Gastrocnemius medialis (tissue), 4 donors: ENCODE measurements around the gene RBBP9. TPM values are rescaled to one million over a fixed set of nuclear protein-coding genes. Genes with fewer than 3 reads are reported as not detected.
"Not testable (repeated sequence)": the region's sequence is repeated elsewhere in the genome, so short reads cannot be mapped to it uniquely, and the experiment has no call there.

Source experiments
- ATAC-seq, 2 donors: fragments of 150-250 bp; one replicate each; pipeline ENCODE4 v1.9.1; 2016
- DNase-seq, 2 donors: peaks; one replicate each; pipeline ENCODE4 v3.0.0-alpha.2; 2019
- H3K27ac ChIP-seq, 4 donors: fragments of 200-600 bp; sonication (generic); 1 replicate in 1 of 4; 2 replicates in 3 of 4; pipeline ENCODE4 v1.5.1; 2016 to 2018; ENCODE audit warnings: mild to moderate bottlenecking in 2 of 4, moderate library complexity in 1 of 4
- H3K27me3 ChIP-seq, 3 donors: fragments of 200-600 bp; sonication (generic) in 2 of 3; 1 replicate in 1 of 3; 2 replicates in 2 of 3; pipeline versions ENCODE4 v1.5.1 to v1.6.0; 2016 to 2019; ENCODE audit warnings: mild to moderate bottlenecking in 1 of 3, moderate library complexity in 1 of 3
- H3K36me3 ChIP-seq, 2 donors: fragments of 200-600 bp; sonication (generic) in 1 of 2; one replicate each; pipeline ENCODE4 v1.5.1; 2017 to 2018
- H3K4me1 ChIP-seq, 2 donors: fragments of 200-600 bp; sonication (generic) in 1 of 2; one replicate each; pipeline ENCODE4 v1.5.1; 2016 to 2017; ENCODE audit warnings: mild to moderate bottlenecking in 2 of 2
- H3K4me3 ChIP-seq, 4 donors: fragments of 200-600 bp; sonication (generic) in 3 of 4; 1 replicate in 1 of 4; 2 replicates in 3 of 4; pipeline ENCODE4 v1.5.1; 2016 to 2019; ENCODE audit warnings: mild to moderate bottlenecking in 2 of 4
- H3K9me3 ChIP-seq, 3 donors: fragments of 200-600 bp; sonication (generic) in 2 of 3; 1 replicate in 1 of 3; 2 replicates in 2 of 3; pipeline ENCODE4 v1.5.1; 2016 to 2019
- POLR2A ChIP-seq, 2 donors: fragments of 450-650 bp; IDR thresholded peaks; one replicate each; pipeline ENCODE4 v1.6.1; 2017; ENCODE audit warnings: antibody characterized with exemption in 2 of 2, mild to moderate bottlenecking in 2 of 2, moderate library complexity in 2 of 2
- in situ Hi-C, 4 donors: fragments of 200-750 bp; cut with MboI; loops; one replicate each; pipeline versions ENCODE4 v1.15.0 to v1.8.0; 2017; ENCODE audit warnings: low sequenced_read_pairs in 4 of 4
- intact Hi-C: fragments of 100-400 bp; cut with DNase I; formaldehyde crosslinking; loops from one replicate; pipeline ENCODE4 v1.15.1; 2023; ENCODE audit warnings: low total_unique reads
- total RNA-seq, 4 donors: library from RNA; depleted of rRNA; stranded (reverse); fragments of >200 nt; gene quantifications; one replicate each; pipeline versions ENCODE4 v1.1.0 to v1.2.3, GENCODE V29; 2016
- TF ChIP-seq, protein P1 (sequence below), 5 experiments: fragments of 450-650 bp in 3 of 5; fragments of 200-600 bp in 2 of 5; sonication (generic) in 2 of 5; IDR thresholded peaks in 4 of 5; conservative IDR thresholded peaks in 1 of 5; 1 replicate in 4 of 5; 2 replicates in 1 of 5; pipeline ENCODE4 v1.5.1; 2016 to 2019; ENCODE audit warnings: antibody characterized with exemption in 5 of 5, mild to moderate bottlenecking in 3 of 5, moderate library complexity in 3 of 5

The RBBP9 gene
- total RNA-seq, 4 donors from 2014 or later = 3.0 to 17.5 (median 6.1) TPM

DNA sequence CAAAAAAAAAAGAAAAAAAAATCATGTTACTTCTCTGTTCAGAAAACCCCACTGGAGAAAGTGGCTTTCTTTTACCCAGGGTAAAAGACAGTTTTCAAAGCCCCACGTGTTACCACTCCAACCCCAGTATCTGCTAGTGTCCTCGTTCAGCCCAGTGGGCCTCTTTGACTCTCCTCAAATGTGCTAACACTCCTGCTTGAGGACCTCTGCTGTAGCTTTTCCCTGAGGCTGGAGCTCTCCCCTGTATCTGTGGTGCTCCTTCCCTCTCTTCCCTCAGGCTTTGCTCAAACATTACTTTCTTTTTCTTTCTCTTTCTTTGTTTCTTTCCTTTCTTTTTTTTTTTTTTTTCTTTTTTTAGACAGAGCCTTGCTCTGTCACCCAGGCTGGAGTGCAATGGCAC is 26.0 kb upstream of the RBBP9 start:
- TF ChIP-seq, protein P1, sequence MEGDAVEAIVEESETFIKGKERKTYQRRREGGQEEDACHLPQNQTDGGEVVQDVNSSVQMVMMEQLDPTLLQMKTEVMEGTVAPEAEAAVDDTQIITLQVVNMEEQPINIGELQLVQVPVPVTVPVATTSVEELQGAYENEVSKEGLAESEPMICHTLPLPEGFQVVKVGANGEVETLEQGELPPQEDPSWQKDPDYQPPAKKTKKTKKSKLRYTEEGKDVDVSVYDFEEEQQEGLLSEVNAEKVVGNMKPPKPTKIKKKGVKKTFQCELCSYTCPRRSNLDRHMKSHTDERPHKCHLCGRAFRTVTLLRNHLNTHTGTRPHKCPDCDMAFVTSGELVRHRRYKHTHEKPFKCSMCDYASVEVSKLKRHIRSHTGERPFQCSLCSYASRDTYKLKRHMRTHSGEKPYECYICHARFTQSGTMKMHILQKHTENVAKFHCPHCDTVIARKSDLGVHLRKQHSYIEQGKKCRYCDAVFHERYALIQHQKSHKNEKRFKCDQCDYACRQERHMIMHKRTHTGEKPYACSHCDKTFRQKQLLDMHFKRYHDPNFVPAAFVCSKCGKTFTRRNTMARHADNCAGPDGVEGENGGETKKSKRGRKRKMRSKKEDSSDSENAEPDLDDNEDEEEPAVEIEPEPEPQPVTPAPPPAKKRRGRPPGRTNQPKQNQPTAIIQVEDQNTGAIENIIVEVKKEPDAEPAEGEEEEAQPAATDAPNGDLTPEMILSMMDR (IDR thresholded peaks at IDR 0.05 in 4 of 5, conservative IDR thresholded peaks at IDR 0.05 in 1 of 5) = no peak
- no peak for TF ChIP-seq POLR2A (IDR thresholded peaks at IDR 0.05)
- peaks cover 5 to 37% of the 10 kb centered on the region in 2 donors for H3K36me3 ChIP-seq
- intact Hi-C loops (no loop called here), in situ Hi-C loops (loop anchor here in 1 of 4 donors (25.0 kb wide), 1 partner anchor 561 kb away; the partner anchor contains the start of genes MGME1 and SNX5)
- no peaks in the 10 kb centered on the region for H3K9me3 ChIP-seq
- no peak for ATAC-seq
- no peak overlapping the region for H3K4me3 ChIP-seq
- no peak for DNase-seq
- H3K27ac ChIP-seq = no peak overlapping the region
- H3K4me1 ChIP-seq = no peaks in the 10 kb centered on the region
- no peaks in the 10 kb centered on the region for H3K27me3 ChIP-seq

GRCh38 chr20:18522066-18522465 is 25.0 kb upstream of the RBBP9 start:
- H3K4me3 ChIP-seq, H3K4me1 ChIP-seq, DNase-seq, H3K27ac ChIP-seq, intact Hi-C loops, ATAC-seq, H3K9me3 ChIP-seq, H3K27me3 ChIP-seq: not testable (repeated sequence)
- peaks cover 5 to 31% of the 10 kb centered on the region in 2 donors for H3K36me3 ChIP-seq
- in situ Hi-C loops = loop anchor here in 1 of 4 donors (25.0 kb wide), 1 partner anchor 560 kb away; the partner anchor contains the start of genes MGME1 and SNX5

- no peaks in the 10 kb centered on the region for H3K4me1 ChIP-seq
- in situ Hi-C loops (loop anchor here in 1 of 4 donors (25.0 kb wide), 1 partner anchor 554 kb away; the partner anchor contains the start of genes MGME1 and SNX5), intact Hi-C loops (no loop called here)
- no peak overlapping the region for H3K27ac ChIP-seq
- ATAC-seq = no peak
- no peak overlapping the region for H3K4me3 ChIP-seq
- TF ChIP-seq, protein P1 (IDR thresholded peaks at IDR 0.05 in 4 of 5, conservative IDR thresholded peaks at IDR 0.05 in 1 of 5) = no peak
- TF ChIP-seq POLR2A (IDR thresholded peaks at IDR 0.05) = no peak
- H3K36me3 ChIP-seq = peaks cover 0 to 51% of the 10 kb centered on the region in 2 donors
- no peaks in the 10 kb centered on the region for H3K9me3 ChIP-seq
- no peaks in the 10 kb centered on the region for H3K27me3 ChIP-seq
- no peak for DNase-seq
Observed at GRCh38 chr20:18515973-18516372, 18.9 kb upstream of the RBBP9 start.

DNA sequence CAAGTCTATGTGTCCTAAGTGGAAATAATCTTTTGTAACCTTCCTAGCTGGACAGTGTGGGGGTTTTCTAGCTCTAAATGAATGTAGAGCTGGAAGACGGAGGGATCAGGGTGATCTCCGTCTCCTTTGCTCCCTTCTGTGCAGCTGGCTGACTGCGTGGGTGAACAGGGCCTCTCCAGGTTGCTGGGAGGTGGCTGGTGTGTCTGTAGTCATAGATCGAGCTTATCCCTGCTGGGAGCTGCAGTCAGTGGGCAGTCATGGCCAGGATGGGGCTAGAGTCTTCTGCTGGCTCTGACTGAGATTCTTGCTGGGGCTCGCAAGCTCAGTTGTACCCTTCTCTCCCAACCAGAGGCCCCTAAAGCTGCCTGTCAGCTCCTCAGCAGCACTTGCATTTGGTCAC is 17.1 kb upstream of the RBBP9 start:
- H3K36me3 ChIP-seq = peaks cover 0 to 63% of the 10 kb centered on the region in 2 donors
- in situ Hi-C loops = loop anchor here in 1 of 4 donors (25.0 kb wide), 1 partner anchor 552 kb away; the partner anchor contains the start of genes MGME1 and SNX5
- TF ChIP-seq, protein P1 (IDR thresholded peaks at IDR 0.05 in 4 of 5, conservative IDR thresholded peaks at IDR 0.05 in 1 of 5) = no peak
- no peak for TF ChIP-seq POLR2A (IDR thresholded peaks at IDR 0.05)

DNA sequence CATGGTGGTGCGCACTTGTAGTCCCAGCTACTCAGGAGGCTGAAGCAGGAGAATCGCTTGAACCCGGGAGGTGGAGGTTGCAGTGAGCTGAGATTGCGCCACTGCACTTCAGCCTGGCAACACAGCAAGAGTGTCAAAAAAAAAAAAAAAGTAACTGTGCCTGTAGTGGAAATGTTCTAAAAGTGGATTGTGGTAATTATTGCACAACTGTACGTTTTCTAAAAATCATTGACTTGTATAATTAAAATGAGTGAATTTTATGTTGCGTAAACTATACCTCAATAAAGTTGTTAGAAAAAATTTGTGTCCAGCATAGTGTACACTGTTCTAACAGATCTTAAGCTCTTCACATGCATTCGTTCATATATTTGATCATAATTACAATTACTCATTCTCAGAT is 16.2 kb upstream of the RBBP9 start:
- intact Hi-C loops = no loop called here
- H3K4me1 ChIP-seq = peaks cover 3% of the 10 kb centered on the region in 2 donors
- peaks cover 0 to 63% of the 10 kb centered on the region in 2 donors for H3K36me3 ChIP-seq
- TF ChIP-seq, protein P1 (IDR thresholded peaks at IDR 0.05 in 4 of 5, conservative IDR thresholded peaks at IDR 0.05 in 1 of 5) = no peak
- TF ChIP-seq POLR2A (IDR thresholded peaks at IDR 0.05) = no peak
- DNase-seq (no peak), ATAC-seq (no peak)
- no peaks in the 10 kb centered on the region for H3K27me3 ChIP-seq
- in situ Hi-C loops = loop anchor here in 1 of 4 donors (25.0 kb wide), 1 partner anchor 551 kb away; the partner anchor contains the start of genes MGME1 and SNX5
- H3K27ac ChIP-seq = no peak overlapping the region
- H3K4me3 ChIP-seq = no peak overlapping the region
- no peaks in the 10 kb centered on the region for H3K9me3 ChIP-seq

More for the DNA sequence above, 17.1 kb upstream of the RBBP9 start:
- no peak overlapping the region for H3K27ac ChIP-seq
- no peaks in the 10 kb centered on the region for H3K4me1 ChIP-seq
- H3K9me3 ChIP-seq = no peaks in the 10 kb centered on the region
- intact Hi-C loops = no loop called here
- H3K27me3 ChIP-seq = no peaks in the 10 kb centered on the region
- DNase-seq = no peak
- ATAC-seq = no peak
- no peak overlapping the region for H3K4me3 ChIP-seq
